22Rv1 (cell line): ENCODE results near the gene PDHA2.

Experiments used
- CTCF ChIP-seq: fragments of 450-650 bp; IDR thresholded peaks from 2 replicates; pipeline ENCODE4 v1.5.1; 2017; ENCODE audit warnings: mild to moderate bottlenecking
- ZFX ChIP-seq: fragments of 450-650 bp; IDR thresholded peaks from 2 replicates; pipeline ENCODE4 v1.6.1; 2017; ENCODE audit warnings: antibody characterized with exemption, borderline replicate concordance

- no peak for TF ChIP-seq ZFX
- TF ChIP-seq CTCF: no peak
These were observed 37.7 kb downstream of the PDHA2 start for GRCh38 chr4:95877636-95878035.
